HL-60 (cell line): Measurements from ENCODE around the gene ADAMTS14.
"Not testable (repeated sequence)": the region's sequence is repeated elsewhere in the genome, so short reads cannot be mapped to it uniquely, and the experiment has no call there.

Experiments used
- DNase-seq, 2 experiments: peaks; one replicate each; pipeline ENCODE4 v3.0.0-alpha.2; 2010 to 2020; ENCODE audit warnings: low read depth in 1 of 2, low spot score in 1 of 2
- H3K27ac ChIP-seq: fragments of 250-450 bp; sonication (Bioruptor Pico); replicated peaks from 2 replicates; pipeline ENCODE4 v1.5.1; 2020; ENCODE audit warnings: mild to moderate bottlenecking, moderate library complexity
- H3K27me3 ChIP-seq: fragments of 250-450 bp; sonication (Bioruptor Pico); 2 replicates; pipeline ENCODE4 v1.5.1; 2021; ENCODE audit warnings: mild to moderate bottlenecking, moderate library complexity; ENCODE audit not compliant: insufficient read depth, poor library complexity, severe bottlenecking
- H3K4me3 ChIP-seq: replicated peaks from 2 replicates; pipeline ENCODE4 v1.5.1; 2011; ENCODE audit warnings: mild to moderate bottlenecking, control low read depth, low read length; ENCODE audit not compliant: insufficient read depth
- CTCF ChIP-seq: IDR thresholded peaks from one replicate; pipeline ENCODE4 v1.5.1; 2011; ENCODE audit warnings: low read length, control low read depth, inconsistent platforms; ENCODE audit not compliant: insufficient read depth
- GABPA ChIP-seq: IDR thresholded peaks from 2 replicates; pipeline ENCODE4 v1.6.1; 2012; ENCODE audit warnings: low read depth
- POLR2AphosphoS5 ChIP-seq: IDR thresholded peaks from 2 replicates; pipeline ENCODE4 v1.6.1; 2012; ENCODE audit warnings: low read depth
- REST ChIP-seq: IDR thresholded peaks from 2 replicates; pipeline ENCODE4 v1.6.1; 2012; ENCODE audit warnings: low read depth; ENCODE audit not compliant: insufficient replicate concordance
- SPI1 ChIP-seq: IDR thresholded peaks from 2 replicates; pipeline ENCODE4 v1.6.1; 2012; ENCODE audit warnings: low read depth, mild to moderate bottlenecking, borderline replicate concordance

The ADAMTS14 gene

GRCh38 chr10:70661623-70662361 lies 10.5 kb upstream of the ADAMTS14 start:
- DNase-seq: no peak

GRCh38 chr10:70662362-70663220 lies 9.7 kb upstream of the ADAMTS14 start:
- TF ChIP-seq POLR2AphosphoS5 (no peak), GABPA (no peak), SPI1 (no peak), REST (no peak), CTCF (no peak)
- Histone ChIP-seq H3K4me3 (no peak overlapping the region), H3K27ac (no peak overlapping the region), H3K27me3 (no peaks in the 10 kb centered on the region)
- DNase-seq: no peak

More at GRCh38 chr10:70661623-70662361, 10.5 kb upstream of the ADAMTS14 start:
- H3K4me3 ChIP-seq: no peak overlapping the region
- TF ChIP-seq SPI1: no peak
- no peak for TF ChIP-seq CTCF
- no peak for TF ChIP-seq POLR2AphosphoS5
- TF ChIP-seq REST: no peak
- TF ChIP-seq GABPA: no peak
- no peaks in the 10 kb centered on the region for H3K27me3 ChIP-seq
- H3K27ac ChIP-seq: no peak overlapping the region

GRCh38 chr10:70663458-70664409 lies 8.6 kb upstream of the ADAMTS14 start:
- not testable (repeated sequence) for H3K27me3 ChIP-seq, H3K4me3 ChIP-seq, DNase-seq, H3K27ac ChIP-seq

- no peak overlapping the region for H3K27ac ChIP-seq
These were observed 7.6 kb upstream of the ADAMTS14 start for GRCh38 chr10:70664702-70665195.

More at GRCh38 chr10:70664702-70665195, 7.6 kb upstream of the ADAMTS14 start:
- no peak for TF ChIP-seq REST
- no peak overlapping the region for H3K4me3 ChIP-seq
- no peak for DNase-seq
- no peaks in the 10 kb centered on the region for H3K27me3 ChIP-seq
